Measurements from ENCODE around the gene MCTP1. TPM values are rescaled to one million over a fixed set of nuclear protein-coding genes. Genes with fewer than 3 reads are reported as not detected.
A peak's percentile ranks its signal among the peaks of the same experiment; 100 is the strongest.
"Not testable (repeated sequence)": the region's sequence is repeated elsewhere in the genome, so short reads cannot be mapped to it uniquely, and the experiment has no call there.

MCTP1 gene
- total RNA-seq, 1 experiment from 2014 or later = 4.2 TPM

- DNase-seq (ENCODE audit: low spot score) = no peak
Measured at GRCh38 chr5:95252801-95253200, 32.1 kb downstream of the MCTP1 start.

DNA sequence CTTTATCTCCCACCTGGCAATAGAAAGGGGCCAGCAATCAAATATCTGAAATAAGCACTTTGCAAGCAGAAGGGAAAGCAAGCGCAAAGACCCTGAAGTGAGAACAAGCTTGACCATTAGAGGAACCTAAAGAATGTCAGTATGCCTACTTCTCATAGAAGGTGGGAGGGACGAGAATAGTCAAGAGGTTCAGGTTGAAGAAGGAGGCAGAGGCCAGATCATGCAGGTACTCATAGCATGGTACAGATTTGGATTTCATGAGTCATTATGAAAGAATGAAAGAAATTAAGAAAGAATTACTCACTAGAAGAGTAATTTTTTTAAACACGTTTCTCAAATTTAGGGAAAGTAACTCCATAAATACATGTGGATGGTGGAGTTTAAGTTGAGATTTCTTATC is 33.7 kb downstream of the MCTP1 start:
- DNase-seq (ENCODE audit: low spot score) = no peak

GRCh38 chr5:95244479-95244878 is 40.4 kb downstream of the MCTP1 start:
- DNase-seq (ENCODE audit: low spot score) = no peak

GRCh38 chr5:95241635-95242034 is 43.3 kb downstream of the MCTP1 start:
- DNase-seq (ENCODE audit: low spot score) = no peak

- no peak for DNase-seq (ENCODE audit: low spot score)
Measured at GRCh38 chr5:95241161-95241560, 43.7 kb downstream of the MCTP1 start.

DNA sequence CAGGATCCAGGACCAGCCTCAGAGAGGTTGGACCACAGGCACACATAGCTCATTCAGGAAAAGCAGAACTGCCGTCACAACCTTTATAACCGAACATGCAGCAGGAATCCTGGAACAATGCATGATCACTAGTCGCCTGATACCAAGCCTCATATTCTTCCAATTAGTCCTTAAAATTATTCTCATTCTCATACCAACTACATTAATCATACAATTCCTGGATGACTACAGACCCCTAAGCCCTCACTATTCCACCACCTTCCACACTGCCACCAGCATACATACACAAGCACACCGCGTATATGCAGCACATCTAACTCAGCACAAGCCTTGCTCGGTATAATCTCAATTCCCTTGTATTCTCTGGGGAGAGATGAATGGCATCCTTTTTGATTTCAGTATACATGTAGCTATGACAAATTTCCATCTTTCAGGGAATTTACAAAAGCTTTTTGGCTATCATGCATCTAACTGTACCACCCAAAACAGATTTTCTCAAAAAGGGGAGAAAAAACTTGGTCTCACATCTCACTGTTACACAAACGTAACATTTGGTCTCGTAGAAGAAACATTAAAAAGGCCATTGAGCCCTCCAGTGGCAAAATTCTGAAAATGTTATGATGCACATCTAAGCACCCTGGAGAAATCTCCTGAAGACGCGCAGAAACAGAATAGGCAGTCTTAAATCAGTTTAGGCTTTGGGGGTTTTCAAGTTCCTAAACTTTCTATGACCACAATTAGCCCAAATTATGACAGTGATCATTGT is 46.2 kb downstream of the MCTP1 start:
- peak; percentile 25 for DNase-seq (ENCODE audit: low spot score)

- DNase-seq (ENCODE audit: low spot score) = no peak
Measured at GRCh38 chr5:95237324-95237723, 47.6 kb downstream of the MCTP1 start.

GRCh38 chr5:95235439-95235982 is 49.4 kb downstream of the MCTP1 start:
- DNase-seq (ENCODE audit: low spot score) = no peak

DNA sequence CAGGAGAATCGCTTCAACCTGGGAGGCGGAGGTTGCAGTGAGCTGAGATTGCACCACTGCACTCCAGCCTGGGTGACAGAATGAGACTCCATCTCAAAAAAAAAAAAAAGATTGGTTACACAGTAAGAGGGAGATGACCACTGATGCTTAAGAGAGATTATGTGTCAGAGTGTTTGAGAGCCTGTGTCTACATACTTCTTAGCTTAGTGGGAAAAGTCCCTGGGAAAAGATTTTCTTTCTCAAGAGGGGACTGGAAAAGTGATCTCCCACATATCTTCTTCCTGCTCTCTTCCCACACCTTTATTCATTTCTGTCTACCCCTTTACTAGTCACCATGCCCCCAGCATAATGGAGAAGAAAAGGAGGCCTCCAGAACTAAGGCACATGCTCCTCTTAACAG is 55.2 kb downstream of the MCTP1 start:
- DNase-seq (ENCODE audit: low spot score) = no peak

GRCh38 chr5:95224701-95225459 is 60.0 kb downstream of the MCTP1 start:
- no peak for DNase-seq (ENCODE audit: low spot score)

GRCh38 chr5:95223566-95224258 is 61.2 kb downstream of the MCTP1 start:
- no peak for DNase-seq (ENCODE audit: low spot score)

GRCh38 chr5:95222836-95223235 is 62.1 kb downstream of the MCTP1 start:
- DNase-seq (ENCODE audit: low spot score) = no peak

- DNase-seq (ENCODE audit: low spot score) = no peak
Measured at GRCh38 chr5:95221234-95221633, 63.7 kb downstream of the MCTP1 start.

GRCh38 chr5:95220381-95220780 is 64.5 kb downstream of the MCTP1 start:
- no peak for DNase-seq (ENCODE audit: low spot score)

DNA sequence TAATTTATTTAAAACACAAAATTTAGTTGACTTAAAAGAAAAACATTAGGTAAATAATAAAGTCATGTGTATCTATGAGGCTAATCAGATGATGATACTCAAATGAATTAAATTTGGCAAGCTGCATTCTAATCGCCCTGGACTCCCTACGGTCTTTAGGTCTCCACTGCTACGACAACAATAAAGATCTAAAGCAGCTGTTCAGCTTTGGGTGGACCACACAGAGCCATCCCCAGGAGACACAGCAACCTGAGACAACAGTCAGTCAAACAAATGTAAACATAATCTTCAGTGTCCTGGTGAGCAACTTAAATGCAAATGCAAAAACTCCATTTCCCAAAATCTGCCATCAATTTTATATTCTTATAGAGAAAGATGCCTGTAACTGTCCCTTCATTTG is 65.5 kb downstream of the MCTP1 start:
- DNase-seq (ENCODE audit: low spot score) = no peak

DNA sequence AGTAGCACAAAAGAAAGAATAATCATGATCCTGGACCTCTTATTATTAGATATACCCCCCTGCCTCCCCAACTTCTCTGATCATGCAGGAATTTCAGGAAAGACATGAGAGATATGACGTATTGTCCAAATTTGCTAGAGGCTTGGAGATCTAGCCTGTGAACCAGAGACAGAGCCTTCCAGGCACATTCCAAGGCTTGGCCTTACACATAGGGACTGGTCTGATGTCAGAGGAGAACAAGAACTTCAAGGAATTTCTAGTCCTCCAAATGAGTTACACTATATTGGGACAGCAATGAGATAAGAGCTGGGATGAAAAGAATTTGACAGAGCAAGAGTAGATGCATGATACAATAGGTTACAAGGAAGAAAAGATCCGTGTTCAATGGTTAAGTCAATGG is 67.0 kb downstream of the MCTP1 start:
- DNase-seq (ENCODE audit: low spot score) = no peak

DNA sequence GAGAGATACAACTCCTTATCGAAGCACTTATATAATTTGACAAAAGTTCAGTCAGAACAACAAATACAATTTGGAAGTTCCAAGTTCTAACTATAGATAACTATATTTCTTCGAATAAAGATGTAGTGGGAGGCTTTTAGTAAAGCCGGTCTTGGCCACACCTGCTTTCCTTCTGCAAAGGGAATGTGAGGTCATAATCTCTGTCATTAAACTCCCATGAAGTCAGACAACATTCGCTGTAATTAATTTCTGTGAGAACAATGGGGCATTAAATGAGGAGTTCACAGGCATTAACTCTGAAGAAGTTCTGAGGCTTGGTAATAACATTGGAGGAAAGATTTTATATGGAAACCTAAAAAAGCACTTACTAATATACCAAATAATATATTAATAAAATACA is 67.5 kb downstream of the MCTP1 start:
- DNase-seq (ENCODE audit: low spot score) = no peak

DNA sequence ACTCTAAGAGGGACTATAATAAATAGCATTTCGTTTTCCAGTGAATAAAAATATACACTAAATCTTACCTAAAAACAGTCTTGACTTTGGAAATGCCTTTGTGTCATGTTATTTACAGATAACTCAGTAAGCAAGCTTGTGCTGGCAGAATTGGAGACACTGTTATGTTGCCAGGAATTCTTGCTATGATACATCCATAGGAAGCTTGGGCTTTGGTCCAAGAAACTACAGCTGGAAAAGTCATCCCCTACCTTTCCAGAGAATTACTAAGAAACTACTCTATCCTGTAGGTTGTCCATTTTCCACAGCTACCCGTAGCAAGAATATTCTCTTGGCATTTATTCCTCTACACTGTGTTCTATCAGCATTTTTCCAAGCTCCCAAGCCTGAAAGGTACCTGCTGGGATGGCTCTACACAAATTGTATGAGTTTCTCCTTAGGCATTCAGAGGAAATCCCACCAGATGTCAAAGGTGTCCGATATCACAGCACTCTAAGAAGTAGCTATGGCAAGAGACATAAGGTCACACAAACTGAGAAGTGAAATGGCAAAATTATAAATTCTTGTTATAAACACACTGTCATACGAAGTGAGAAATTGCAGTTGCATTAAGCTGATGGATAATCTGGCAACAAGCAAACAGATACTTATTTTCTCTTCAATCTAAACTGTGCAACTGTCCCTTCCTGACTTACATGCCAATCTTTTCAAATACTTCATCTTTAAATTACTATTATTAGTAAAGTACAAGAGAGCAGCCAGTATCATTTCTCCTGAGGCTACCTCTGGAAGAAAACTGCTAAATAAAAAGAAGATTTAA is 68.5 kb downstream of the MCTP1 start:
- DNase-seq (ENCODE audit: low spot score) = no peak

- not testable (repeated sequence) for DNase-seq (ENCODE audit: low spot score)
Measured at GRCh38 chr5:95207811-95208210, 77.1 kb downstream of the MCTP1 start.

- no peak for DNase-seq (ENCODE audit: low spot score)
Measured at GRCh38 chr5:95194856-95195255, 90.0 kb downstream of the MCTP1 start.

DNA sequence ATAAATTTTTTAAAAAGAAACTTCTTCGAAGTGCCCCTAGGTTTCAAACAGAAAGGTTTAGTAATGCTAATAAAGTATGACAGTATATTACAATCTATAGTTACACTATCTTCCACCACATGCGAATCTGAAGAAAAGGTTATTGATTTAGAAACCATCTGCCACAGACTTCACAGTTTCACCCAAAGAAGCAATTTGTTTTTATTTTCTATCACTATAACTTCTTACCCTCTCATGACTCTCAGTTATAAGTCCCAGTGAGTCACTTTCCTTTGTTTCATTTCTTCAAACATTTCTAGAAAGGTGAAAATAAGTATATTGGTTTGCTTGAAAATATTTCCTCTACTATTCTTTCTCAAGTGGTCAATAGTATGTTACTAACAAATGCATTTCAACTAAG is 93.6 kb downstream of the MCTP1 start:
- DNase-seq (ENCODE audit: low spot score) = no peak

Data from HT-29 (cell line).